Measurements from ENCODE around the gene HS2ST1. TPM values are rescaled to one million over a fixed set of nuclear protein-coding genes. Genes with fewer than 3 reads are reported as not detected.
A peak's percentile ranks its signal among the peaks of the same experiment; 100 is the strongest.

Gene HS2ST1
- polyA plus RNA-seq, 2 of the 4 experiments (the other 2 are of a cell fraction) = 15.7 to 26.7 TPM

- no peak for DNase-seq (ENCODE audit: low read depth in 1 of 2, low spot score in 1 of 2)
- TF ChIP-seq CHD2 (IDR thresholded peaks at IDR 0.05; ENCODE audit: low read length, partially characterized antibody) (no peak), HOXA7 (CRISPR knock-in tag; IDR thresholded peaks at IDR 0.05) (no peak), ZSCAN20 (CRISPR knock-in tag; IDR thresholded peaks at IDR 0.05) (no peak), HOXB13 (CRISPR knock-in tag; IDR thresholded peaks at IDR 0.05; ENCODE audit: low read depth) (no peak), CTCF (IDR thresholded peaks at IDR 0.05) (no peak), ATOH8 (CRISPR knock-in tag; IDR thresholded peaks at IDR 0.05; ENCODE audit: low read depth) (no peak), EHMT2 (IDR thresholded peaks at IDR 0.05; ENCODE audit: low read depth) (no peak), FOXS1 (CRISPR knock-in tag; IDR thresholded peaks at IDR 0.05) (no peak), MYC (IDR thresholded peaks at IDR 0.05; ENCODE audit: borderline replicate concordance, low read length) (no peak), RARB (CRISPR knock-in tag; IDR thresholded peaks at IDR 0.05) (no peak), RNF2 (IDR thresholded peaks at IDR 0.05; ENCODE audit: borderline replicate concordance, low read depth) (no peak), TP53 (CRISPR knock-in tag; IDR thresholded peaks at IDR 0.05) (no peak), CEBPB (IDR thresholded peaks at IDR 0.05) (no peak), KDM1A (IDR thresholded peaks at IDR 0.05; ENCODE audit: low read depth) (no peak), MAFK (IDR thresholded peaks at IDR 0.05; ENCODE audit: partially characterized antibody) (no peak), PHF8 (IDR thresholded peaks at IDR 0.05; ENCODE audit: borderline replicate concordance, low read depth) (no peak), JUN (IDR thresholded peaks at IDR 0.05) (no peak), ZFP36 (IDR thresholded peaks at IDR 0.05; ENCODE audit: borderline replicate concordance, partially characterized antibody) (no peak), RCOR1 (IDR thresholded peaks at IDR 0.05; ENCODE audit: low read depth, low read length) (no peak)
- H3K4me1 ChIP-seq = peaks cover 17% of the 10 kb centered on the region
- ATAC-seq = no peak
- FAIRE-seq = no peak
- peak overlapping the region in 1 of 2 experiments; percentile 65; a peak in 2 of 6 replicates for H3K27ac ChIP-seq
- CTCF ChIA-PET = no interaction called here
- H3K4me3 ChIP-seq = no peak overlapping the region
- H3K4me2 ChIP-seq = peak overlapping the region; percentile 60; the same call in 1 of the 3 replicates
- POLR2A ChIA-PET = no interaction called here
- no peaks in the 10 kb centered on the region for H3K9me3 ChIP-seq
Measured at GRCh38 chr1:86994061-86994460, 79.6 kb downstream of the HS2ST1 start.

GRCh38 chr1:86997538-86997937 lies 83.1 kb downstream of the HS2ST1 start:
- POLR2A ChIA-PET = no interaction called here
- H3K9me3 ChIP-seq = no peaks in the 10 kb centered on the region
- CTCF ChIA-PET = no interaction called here
- H3K4me3 ChIP-seq = no peak overlapping the region
- H3K27ac ChIP-seq = no peak overlapping the region
- ATAC-seq (no peak), FAIRE-seq (no peak), DNase-seq (ENCODE audit: low read depth in 1 of 2, low spot score in 1 of 2) (no peak)
- WGBS (ENCODE audit: missing lambda C conversion rate) = 82% methylated on average over 1 of the region's 1 CpG
- H3K4me2 ChIP-seq = no peak overlapping the region
- peaks cover 17% of the 10 kb centered on the region for H3K4me1 ChIP-seq
- TF ChIP-seq ESRRA (IDR thresholded peaks at IDR 0.05; ENCODE audit: borderline replicate concordance, low read length) (no peak), HOXB13 (CRISPR knock-in tag; IDR thresholded peaks at IDR 0.05; ENCODE audit: low read depth) (no peak), PBX3 (IDR thresholded peaks at IDR 0.05) (no peak), FOSL2 (IDR thresholded peaks at IDR 0.05) (no peak), FOSL2 (CRISPR knock-in tag; IDR thresholded peaks at IDR 0.05) (no peak), TP53 (CRISPR knock-in tag; IDR thresholded peaks at IDR 0.05) (no peak), CTCF (IDR thresholded peaks at IDR 0.05) (no peak), KDM5A (IDR thresholded peaks at IDR 0.05) (no peak), CHD2 (IDR thresholded peaks at IDR 0.05; ENCODE audit: low read length, partially characterized antibody) (no peak), ZC3H11A (IDR thresholded peaks at IDR 0.05) (no peak), CEBPB (IDR thresholded peaks at IDR 0.05) (no peak), ATOH8 (CRISPR knock-in tag; IDR thresholded peaks at IDR 0.05; ENCODE audit: low read depth) (no peak), USF2 (IDR thresholded peaks at IDR 0.05) (no peak), HEYL (CRISPR knock-in tag; IDR thresholded peaks at IDR 0.05) (no peak), JUN (IDR thresholded peaks at IDR 0.05) (no peak), BHLHE40 (IDR thresholded peaks at IDR 0.05; ENCODE audit: low read depth, low read length) (no peak), HMGXB4 (CRISPR knock-in tag; IDR thresholded peaks at IDR 0.05; ENCODE audit: borderline replicate concordance) (no peak)
